ENCODE data around the gene KIAA1614.
"Not testable (repeated sequence)": the region's sequence is repeated elsewhere in the genome, so short reads cannot be mapped to it uniquely, and the experiment has no call there.

KIAA1614 gene

GRCh38 chr1:180966312-180966711 is 53.6 kb downstream of the KIAA1614 start:
- no peak for DNase-seq (ENCODE audit: low spot score)

GRCh38 chr1:180966744-180967536 is 54.2 kb downstream of the KIAA1614 start:
- DNase-seq (ENCODE audit: low spot score): no peak

GRCh38 chr1:180967558-180967957 is 54.9 kb downstream of the KIAA1614 start:
- DNase-seq (ENCODE audit: low spot score): no peak

- DNase-seq (ENCODE audit: low spot score): not testable (repeated sequence)
Measured at GRCh38 chr1:180968834-180969233, 56.1 kb downstream of the KIAA1614 start.

GRCh38 chr1:180969434-180969833 is 56.7 kb downstream of the KIAA1614 start:
- DNase-seq (ENCODE audit: low spot score): no peak

- no peak for DNase-seq (ENCODE audit: low spot score)
Measured at GRCh38 chr1:180970333-180971079, 57.8 kb downstream of the KIAA1614 start.

GRCh38 chr1:180971273-180971997 is 58.7 kb downstream of the KIAA1614 start:
- no peak for DNase-seq (ENCODE audit: low spot score)

GRCh38 chr1:180973369-180973768 is 60.7 kb downstream of the KIAA1614 start:
- no peak for DNase-seq (ENCODE audit: low spot score)

- no peak for DNase-seq (ENCODE audit: low spot score)
Measured at GRCh38 chr1:180974236-180974635, 61.5 kb downstream of the KIAA1614 start.

GRCh38 chr1:180975551-180975950 is 62.9 kb downstream of the KIAA1614 start:
- no peak for DNase-seq (ENCODE audit: low spot score)

- DNase-seq (ENCODE audit: low spot score): no peak
Measured at GRCh38 chr1:180976191-180976590, 63.5 kb downstream of the KIAA1614 start.

- no peak for DNase-seq (ENCODE audit: low spot score)
Measured at GRCh38 chr1:180976732-180977357, 64.1 kb downstream of the KIAA1614 start.

- DNase-seq (ENCODE audit: low spot score): no peak
Measured at GRCh38 chr1:180981596-180982387, 69.1 kb downstream of the KIAA1614 start.

GRCh38 chr1:180982422-180982821 is 69.7 kb downstream of the KIAA1614 start:
- DNase-seq (ENCODE audit: low spot score): no peak

GRCh38 chr1:180988253-180988752 is 75.6 kb downstream of the KIAA1614 start:
- DNase-seq (ENCODE audit: low spot score): no peak

GRCh38 chr1:180994262-180994661 is 81.6 kb downstream of the KIAA1614 start:
- no peak for DNase-seq (ENCODE audit: low spot score)

GRCh38 chr1:180997843-180998504 is 85.3 kb downstream of the KIAA1614 start:
- DNase-seq (ENCODE audit: low spot score): no peak

All from hepatic stellate cell (primary cell).